OCI-LY1 (cell line): Measurements from ENCODE around the gene FMN2.

Source experiments
- CTCF ChIP-seq: fragments of 200-600 bp; sonication (generic), shearing (Covaris generic); IDR thresholded peaks from 2 replicates; pipeline ENCODE4 v1.5.1; 2017; ENCODE audit warnings: mild to moderate bottlenecking, antibody characterized with exemption, low read length, moderate library complexity, mixed read lengths
- EZH2 ChIP-seq: fragments of 200-600 bp; sonication (generic), shearing (Covaris generic); IDR thresholded peaks from 2 replicates; pipeline ENCODE4 v1.8.0; 2017; ENCODE audit warnings: borderline replicate concordance, mixed run types, mild to moderate bottlenecking, antibody characterized with exemption, low read length, moderate library complexity, mixed read lengths

DNA sequence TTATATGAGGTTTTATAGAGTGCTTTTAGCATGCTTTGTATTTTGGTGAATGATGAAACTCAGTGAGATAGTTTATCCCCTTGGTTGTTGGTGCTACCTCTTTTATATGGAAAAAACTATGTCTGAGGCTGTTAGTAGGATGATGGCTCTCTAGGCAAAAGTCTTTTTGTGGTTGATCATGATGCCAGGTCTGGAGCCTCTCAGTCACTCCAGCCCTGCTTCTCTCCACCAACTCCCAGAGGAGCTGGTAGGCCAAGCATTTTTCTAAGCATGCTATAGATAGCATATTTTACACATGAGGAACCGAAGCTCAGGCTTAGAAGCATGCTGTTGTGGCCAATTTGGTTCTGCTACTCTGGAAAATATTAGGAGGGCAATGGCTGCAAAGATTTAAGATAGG, 82.2 kb downstream of the FMN2 start:
- TF ChIP-seq CTCF (no peak), EZH2 (no peak)
